ENCODE results near the gene CLEC2L. TPM values are rescaled to one million over a fixed set of nuclear protein-coding genes. Genes with fewer than 3 reads are reported as not detected.

CLEC2L gene
- total RNA-seq, 3 donors from 2014 or later = not detected

GRCh38 chr7:139482122-139482521 lies 41.4 kb upstream of the CLEC2L start:
- DNase-seq (ENCODE audit: low spot score in 2 of 2) = no peak
- Histone ChIP-seq H3K9me3 (no peaks in the 10 kb centered on the region), H3K36me3 (no peaks in the 10 kb centered on the region), H3K4me3 (peak overlapping the region in 1 of 3 donors; percentile 63), H3K4me1 (peaks cover 0 to 5% of the 10 kb centered on the region in 2 donors), H3K27ac (no peak overlapping the region), H3K27me3 (peaks cover 0 to 15% of the 10 kb centered on the region in 2 donors)
- TF ChIP-seq POLR2AphosphoS5 (IDR thresholded peaks at IDR 0.05) = no peak
- no peak for TF ChIP-seq CTCF (IDR thresholded peaks at IDR 0.05)
- no peak for TF ChIP-seq POLR2A (IDR thresholded peaks at IDR 0.05)
- intact Hi-C loops (cut with DNase I; ENCODE audit: low total_unique reads) = no loop called here

DNA sequence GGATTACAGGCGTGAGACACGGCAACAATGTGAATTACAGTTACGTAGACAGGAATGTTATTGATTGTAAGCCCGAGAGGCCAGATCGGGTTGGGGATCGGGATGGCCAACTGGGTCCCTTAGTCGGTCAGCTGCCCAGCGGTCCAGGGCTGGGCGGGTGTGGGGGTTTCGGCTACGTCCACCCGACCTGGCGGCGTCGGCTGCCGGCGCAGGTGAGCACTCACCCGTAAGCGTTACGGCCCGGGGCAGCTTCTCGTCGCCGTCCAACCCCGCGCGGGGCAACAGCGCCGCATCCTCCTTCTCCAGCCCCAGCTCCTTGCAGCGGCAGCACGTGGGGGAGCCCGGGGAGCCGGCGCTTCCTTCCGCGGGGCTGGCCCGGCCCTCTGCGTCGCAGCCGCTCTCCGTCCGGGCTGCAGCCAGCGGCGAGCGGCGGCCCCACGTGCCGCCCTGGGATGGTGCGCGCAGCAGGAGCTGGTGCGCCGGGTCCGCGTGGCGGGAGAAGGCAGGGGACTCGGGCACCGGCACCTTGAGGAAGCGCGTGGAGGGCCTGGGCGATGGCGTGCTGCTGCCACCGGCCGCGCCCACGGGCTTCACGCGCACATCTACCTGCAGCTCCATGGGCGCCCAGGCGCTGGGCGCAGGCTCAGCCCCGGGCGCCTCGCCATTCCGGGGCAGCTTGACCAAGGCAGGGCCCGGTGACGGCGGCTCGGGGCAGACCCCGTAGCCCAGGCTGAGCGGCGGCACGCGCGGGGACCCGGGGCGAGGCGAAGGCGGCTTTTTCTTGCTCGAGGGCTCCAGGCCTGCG lies 40.6 kb upstream of the CLEC2L start:
- peaks cover 0 to 5% of the 10 kb centered on the region in 2 donors for H3K4me1 ChIP-seq
- H3K9me3 ChIP-seq = no peaks in the 10 kb centered on the region
- no peak overlapping the region for H3K27ac ChIP-seq
- TF ChIP-seq POLR2AphosphoS5 (IDR thresholded peaks at IDR 0.05) = no peak
- TF ChIP-seq POLR2A (IDR thresholded peaks at IDR 0.05) = no peak
- no peak for TF ChIP-seq CTCF (IDR thresholded peaks at IDR 0.05)
- DNase-seq (ENCODE audit: low spot score in 2 of 2) = no peak
- intact Hi-C loops (cut with DNase I; ENCODE audit: low total_unique reads) = no loop called here
- H3K27me3 ChIP-seq = peaks cover 0 to 15% of the 10 kb centered on the region in 2 donors
- H3K4me3 ChIP-seq = peak overlapping the region; percentile 20 to 63 (median 49)
- no peaks in the 10 kb centered on the region for H3K36me3 ChIP-seq

DNA sequence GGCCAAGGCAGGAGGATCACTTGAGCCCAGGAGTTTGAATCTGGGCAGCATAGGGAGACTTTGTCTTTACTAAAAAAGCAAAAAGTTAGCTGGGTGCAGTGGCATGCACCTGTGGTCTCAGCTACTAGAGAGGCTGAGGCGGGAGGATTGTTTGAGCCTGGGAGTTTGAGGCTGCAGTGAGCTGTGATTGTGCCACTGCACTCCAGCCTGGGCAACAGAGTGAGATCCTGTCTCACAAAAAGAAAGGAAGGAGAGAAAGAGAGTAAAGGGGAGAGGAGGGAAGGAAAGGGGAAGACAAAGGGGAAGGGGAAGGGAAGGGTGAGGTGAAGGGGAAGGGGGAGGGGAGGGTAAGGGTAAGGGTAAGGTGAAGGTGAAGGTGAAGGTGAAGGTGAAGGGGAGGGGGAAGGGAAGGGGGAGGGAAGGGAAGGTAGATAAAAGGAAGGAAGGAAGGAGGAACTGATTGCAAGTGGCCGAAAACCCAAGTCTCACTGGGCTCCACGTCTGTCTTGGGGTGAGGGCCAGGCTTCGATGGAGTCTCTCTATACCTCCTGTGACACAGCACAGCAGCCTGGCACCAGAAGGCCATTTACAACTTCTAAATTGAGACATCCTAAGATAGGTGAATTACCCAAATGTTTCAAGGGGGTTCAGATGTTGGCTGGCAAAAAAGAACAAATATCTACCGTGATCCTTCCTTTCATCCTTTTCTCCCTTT lies 36.0 kb upstream of the CLEC2L start:
- intact Hi-C loops (cut with DNase I; ENCODE audit: low total_unique reads) = no loop called here
- H3K9me3 ChIP-seq = peaks cover 0 to 8% of the 10 kb centered on the region in 2 donors
- TF ChIP-seq POLR2AphosphoS5 (IDR thresholded peaks at IDR 0.05) (no peak), CTCF (IDR thresholded peaks at IDR 0.05) (no peak)
- no peaks in the 10 kb centered on the region for H3K36me3 ChIP-seq
- no peak overlapping the region for H3K27ac ChIP-seq
- H3K27me3 ChIP-seq = peaks cover 0 to 12% of the 10 kb centered on the region in 2 donors
- DNase-seq (ENCODE audit: low spot score in 2 of 2) = no peak
- no peak overlapping the region for H3K4me3 ChIP-seq
- H3K4me1 ChIP-seq = peaks cover 0 to 5% of the 10 kb centered on the region in 2 donors

- intact Hi-C loops (cut with DNase I; ENCODE audit: low total_unique reads) = no loop called here
- H3K27me3 ChIP-seq = no peaks in the 10 kb centered on the region
- no peak overlapping the region for H3K4me3 ChIP-seq
- no peak for DNase-seq (ENCODE audit: low spot score in 2 of 2)
- no peaks in the 10 kb centered on the region for H3K4me1 ChIP-seq
- no peak for TF ChIP-seq CTCF (IDR thresholded peaks at IDR 0.05)
- no peak for TF ChIP-seq POLR2A (IDR thresholded peaks at IDR 0.05)
- no peak for TF ChIP-seq POLR2AphosphoS5 (IDR thresholded peaks at IDR 0.05)
- H3K27ac ChIP-seq = no peak overlapping the region
- peaks cover 0 to 10% of the 10 kb centered on the region in 2 donors for H3K9me3 ChIP-seq
- H3K36me3 ChIP-seq = no peaks in the 10 kb centered on the region
Observed at GRCh38 chr7:139488810-139489209, 34.7 kb upstream of the CLEC2L start.

DNA sequence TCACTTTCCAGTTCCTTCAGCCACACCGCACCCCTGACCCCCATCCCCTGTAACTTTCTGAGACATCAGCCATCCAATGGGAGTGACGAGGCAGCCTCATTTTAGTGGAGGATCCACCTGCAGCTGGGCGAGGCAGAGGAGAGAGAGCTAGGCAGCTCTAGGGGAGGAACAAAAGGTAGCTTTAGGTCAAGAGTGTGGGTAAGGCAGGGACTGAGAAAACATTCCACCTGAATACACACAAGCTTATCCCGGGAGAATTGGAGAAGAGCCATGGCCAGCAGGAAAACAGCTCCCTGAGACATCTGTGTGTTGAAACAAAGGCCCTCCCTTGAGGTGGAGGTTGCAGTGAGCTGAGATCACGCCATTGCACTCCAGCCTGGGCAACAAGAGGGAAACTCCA lies 33.4 kb upstream of the CLEC2L start:
- Histone ChIP-seq H3K4me3 (no peak overlapping the region), H3K27ac (peak overlapping the region in 1 of 2 donors; percentile 57), H3K4me1 (no peaks in the 10 kb centered on the region), H3K36me3 (no peaks in the 10 kb centered on the region), H3K27me3 (no peaks in the 10 kb centered on the region), H3K9me3 (peaks cover 0 to 10% of the 10 kb centered on the region in 2 donors)
- intact Hi-C loops (cut with DNase I; ENCODE audit: low total_unique reads) = no loop called here
- DNase-seq (ENCODE audit: low spot score in 2 of 2) = peak; percentile 71 to 73
- TF ChIP-seq POLR2AphosphoS5 (IDR thresholded peaks at IDR 0.05) (peak in 1 of 3 donors; percentile 32), POLR2A (IDR thresholded peaks at IDR 0.05) (no peak)

Data from breast epithelium (tissue), 4 donors.